A673 (cell line): ENCODE measurements around the gene CACNG8.

Source experiments
- EZH2 ChIP-seq: fragments of 200-600 bp; sonication (generic); IDR thresholded peaks from 2 replicates; pipeline ENCODE4 v1.6.1; 2017; ENCODE audit warnings: borderline replicate concordance, low read depth, mild to moderate bottlenecking, mixed read lengths, antibody characterized with exemption, low read length; ENCODE audit not compliant: poor library complexity, severe bottlenecking
- TF ChIP-seq, protein P1 (sequence below): fragments of 300-800, 200-600 bp; sonication (generic); conservative IDR thresholded peaks from 2 replicates; pipeline ENCODE4 v1.5.1; 2017; ENCODE audit warnings: low read depth, mild to moderate bottlenecking, antibody characterized with exemption, low read length, moderate library complexity, mixed read lengths

GRCh38 chr19:54013866-54014265 lies 51.1 kb downstream of the CACNG8 start:
- TF ChIP-seq, protein P1, sequence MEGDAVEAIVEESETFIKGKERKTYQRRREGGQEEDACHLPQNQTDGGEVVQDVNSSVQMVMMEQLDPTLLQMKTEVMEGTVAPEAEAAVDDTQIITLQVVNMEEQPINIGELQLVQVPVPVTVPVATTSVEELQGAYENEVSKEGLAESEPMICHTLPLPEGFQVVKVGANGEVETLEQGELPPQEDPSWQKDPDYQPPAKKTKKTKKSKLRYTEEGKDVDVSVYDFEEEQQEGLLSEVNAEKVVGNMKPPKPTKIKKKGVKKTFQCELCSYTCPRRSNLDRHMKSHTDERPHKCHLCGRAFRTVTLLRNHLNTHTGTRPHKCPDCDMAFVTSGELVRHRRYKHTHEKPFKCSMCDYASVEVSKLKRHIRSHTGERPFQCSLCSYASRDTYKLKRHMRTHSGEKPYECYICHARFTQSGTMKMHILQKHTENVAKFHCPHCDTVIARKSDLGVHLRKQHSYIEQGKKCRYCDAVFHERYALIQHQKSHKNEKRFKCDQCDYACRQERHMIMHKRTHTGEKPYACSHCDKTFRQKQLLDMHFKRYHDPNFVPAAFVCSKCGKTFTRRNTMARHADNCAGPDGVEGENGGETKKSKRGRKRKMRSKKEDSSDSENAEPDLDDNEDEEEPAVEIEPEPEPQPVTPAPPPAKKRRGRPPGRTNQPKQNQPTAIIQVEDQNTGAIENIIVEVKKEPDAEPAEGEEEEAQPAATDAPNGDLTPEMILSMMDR = no peak
- TF ChIP-seq EZH2 = no peak
